ENCODE data around the gene KLRG1.

- TF ChIP-seq CTCF (IDR thresholded peaks at IDR 0.05), result no peak
- no peak for TF ChIP-seq EZH2 (IDR thresholded peaks at IDR 0.05; ENCODE audit: borderline replicate concordance, insufficient read depth, low read depth, low read length, poor library complexity, severe bottlenecking)
Observed at GRCh38 chr12:9052610-9053009, 63.3 kb downstream of the KLRG1 start.
